Measurements from ENCODE around the gene DIPK1A.

GRCh38 chr1:92953491-92953890, 7.8 kb downstream of the DIPK1A start:
- TF ChIP-seq CTCF (IDR thresholded peaks at IDR 0.05) = no peak
- TF ChIP-seq OVOL2 (CRISPR knock-in tag; IDR thresholded peaks at IDR 0.05; ENCODE audit: borderline replicate concordance) = no peak
- TF ChIP-seq TEAD4 (CRISPR knock-in tag; IDR thresholded peaks at IDR 0.05) = no peak
- no peak for TF ChIP-seq NFYB (CRISPR knock-in tag; conservative IDR thresholded peaks at IDR 0.05; ENCODE audit: low read depth)
- TF ChIP-seq SP1 (CRISPR knock-in tag; conservative IDR thresholded peaks at IDR 0.05) = no peak
- no peak for TF ChIP-seq ZNF232 (CRISPR knock-in tag; IDR thresholded peaks at IDR 0.05)
- no peak for TF ChIP-seq USF2 (CRISPR knock-in tag; IDR thresholded peaks at IDR 0.05)
- TF ChIP-seq ATF3 (CRISPR knock-in tag; conservative IDR thresholded peaks at IDR 0.05) = no peak
- no peak for TF ChIP-seq ZNF532 (CRISPR knock-in tag; IDR thresholded peaks at IDR 0.05; ENCODE audit: borderline replicate concordance)
- no peak for TF ChIP-seq RELA (CRISPR knock-in tag; IDR thresholded peaks at IDR 0.05; ENCODE audit: borderline replicate concordance)
